Measurements from ENCODE around the gene CACNA1H. TPM values are rescaled to one million over a fixed set of nuclear protein-coding genes. Genes with fewer than 3 reads are reported as not detected.

CACNA1H gene
- total and polyA plus RNA-seq, 3 donors from 2014 or later = 41.1 to 69.0 (median 55.9) TPM

DNA sequence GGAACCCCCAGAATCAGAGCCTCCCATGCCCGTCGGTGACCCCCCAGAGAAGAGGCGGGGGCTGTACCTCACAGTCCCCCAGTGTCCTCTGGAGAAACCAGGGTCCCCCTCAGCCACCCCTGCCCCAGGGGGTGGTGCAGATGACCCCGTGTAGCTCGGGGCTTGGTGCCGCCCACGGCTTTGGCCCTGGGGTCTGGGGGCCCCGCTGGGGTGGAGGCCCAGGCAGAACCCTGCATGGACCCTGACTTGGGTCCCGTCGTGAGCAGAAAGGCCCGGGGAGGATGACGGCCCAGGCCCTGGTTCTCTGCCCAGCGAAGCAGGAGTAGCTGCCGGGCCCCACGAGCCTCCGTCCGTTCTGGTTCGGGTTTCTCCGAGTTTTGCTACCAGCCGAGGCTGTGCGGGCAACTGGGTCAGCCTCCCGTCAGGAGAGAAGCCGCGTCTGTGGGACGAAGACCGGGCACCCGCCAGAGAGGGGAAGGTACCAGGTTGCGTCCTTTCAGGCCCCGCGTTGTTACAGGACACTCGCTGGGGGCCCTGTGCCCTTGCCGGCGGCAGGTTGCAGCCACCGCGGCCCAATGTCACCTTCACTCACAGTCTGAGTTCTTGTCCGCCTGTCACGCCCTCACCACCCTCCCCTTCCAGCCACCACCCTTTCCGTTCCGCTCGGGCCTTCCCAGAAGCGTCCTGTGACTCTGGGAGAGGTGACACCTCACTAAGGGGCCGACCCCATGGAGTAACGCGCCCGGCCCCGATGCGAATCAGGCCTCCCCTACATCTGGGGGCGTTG lies 68.1 kb downstream of the CACNA1H start:
- DNase-seq = no peak
- H3K4me3 ChIP-seq = no peak overlapping the region
- intact Hi-C loops (cut with DNase I; ENCODE audit: low total_unique reads) = no loop called here
- TF ChIP-seq POLR2A (IDR thresholded peaks at IDR 0.05) = no peak
- TF ChIP-seq, protein P1, sequence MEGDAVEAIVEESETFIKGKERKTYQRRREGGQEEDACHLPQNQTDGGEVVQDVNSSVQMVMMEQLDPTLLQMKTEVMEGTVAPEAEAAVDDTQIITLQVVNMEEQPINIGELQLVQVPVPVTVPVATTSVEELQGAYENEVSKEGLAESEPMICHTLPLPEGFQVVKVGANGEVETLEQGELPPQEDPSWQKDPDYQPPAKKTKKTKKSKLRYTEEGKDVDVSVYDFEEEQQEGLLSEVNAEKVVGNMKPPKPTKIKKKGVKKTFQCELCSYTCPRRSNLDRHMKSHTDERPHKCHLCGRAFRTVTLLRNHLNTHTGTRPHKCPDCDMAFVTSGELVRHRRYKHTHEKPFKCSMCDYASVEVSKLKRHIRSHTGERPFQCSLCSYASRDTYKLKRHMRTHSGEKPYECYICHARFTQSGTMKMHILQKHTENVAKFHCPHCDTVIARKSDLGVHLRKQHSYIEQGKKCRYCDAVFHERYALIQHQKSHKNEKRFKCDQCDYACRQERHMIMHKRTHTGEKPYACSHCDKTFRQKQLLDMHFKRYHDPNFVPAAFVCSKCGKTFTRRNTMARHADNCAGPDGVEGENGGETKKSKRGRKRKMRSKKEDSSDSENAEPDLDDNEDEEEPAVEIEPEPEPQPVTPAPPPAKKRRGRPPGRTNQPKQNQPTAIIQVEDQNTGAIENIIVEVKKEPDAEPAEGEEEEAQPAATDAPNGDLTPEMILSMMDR (IDR thresholded peaks at IDR 0.05) = no peak
- peaks cover 2% of the 10 kb centered on the region for H3K4me1 ChIP-seq
- no peak overlapping the region for H3K27ac ChIP-seq
- WGBS, 2 donors = 83 to 89% methylated on average over 36 to 48 of the region's 48 CpGs
- H3K27me3 ChIP-seq = no peaks in the 10 kb centered on the region
- H3K9me3 ChIP-seq = no peaks in the 10 kb centered on the region
- H3K36me3 ChIP-seq (ENCODE audit: low read depth, missing control alignments) = no peaks in the 10 kb centered on the region

DNA sequence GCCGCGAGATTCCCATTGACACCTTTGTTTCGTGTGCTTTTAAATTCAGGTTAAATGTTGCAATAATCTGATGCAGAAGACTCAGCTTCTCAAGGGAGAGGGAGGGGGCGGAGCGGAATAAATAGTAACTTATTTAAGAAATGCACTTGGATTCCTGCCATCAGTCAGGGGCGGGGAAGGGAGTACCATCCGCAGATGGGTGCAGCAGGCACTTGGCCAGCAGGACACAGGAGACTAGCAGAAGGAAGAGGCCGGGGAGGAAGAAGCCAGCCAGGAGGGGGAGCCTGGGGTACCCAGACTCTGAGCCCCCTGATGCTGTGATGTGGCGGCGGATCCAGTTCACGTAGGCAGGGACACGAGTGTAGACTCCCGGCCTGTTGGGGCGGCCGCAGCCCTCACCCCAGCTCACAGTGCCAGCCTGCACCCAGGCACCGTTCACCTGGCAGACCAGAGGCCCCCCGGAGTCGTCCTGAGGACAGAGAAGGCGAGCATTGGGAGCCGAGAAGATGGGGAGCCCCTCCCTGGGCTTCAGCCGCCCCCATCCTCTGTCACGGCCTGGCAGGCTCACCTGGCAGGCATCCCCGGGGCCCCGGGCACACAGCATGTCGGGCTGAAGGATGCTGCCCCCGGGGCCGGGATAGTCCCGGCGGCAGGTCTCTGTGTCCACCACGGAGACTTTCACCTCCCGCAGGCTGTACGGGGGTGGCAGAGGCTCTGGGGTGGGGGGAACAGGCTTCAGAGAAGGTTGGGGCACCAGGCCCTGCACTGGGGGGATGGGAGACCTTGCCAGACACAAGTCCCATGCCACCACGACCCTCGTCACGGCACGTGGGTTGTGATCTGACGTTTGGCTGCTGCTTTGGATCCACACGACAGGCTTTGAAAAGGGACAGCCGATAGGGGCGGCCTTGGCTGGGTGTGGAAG lies 69.0 kb downstream of the CACNA1H start:
- no peaks in the 10 kb centered on the region for H3K27me3 ChIP-seq
- 79 to 83% methylated on average over 24 to 40 of the region's 40 CpGs for WGBS, 2 donors
- no peak overlapping the region for H3K4me3 ChIP-seq
- no peaks in the 10 kb centered on the region for H3K9me3 ChIP-seq
- intact Hi-C loops (cut with DNase I; ENCODE audit: low total_unique reads) = no loop called here
- H3K4me1 ChIP-seq = peaks cover 3% of the 10 kb centered on the region
- no peaks in the 10 kb centered on the region for H3K36me3 ChIP-seq (ENCODE audit: low read depth, missing control alignments)
- DNase-seq = peak; percentile 72
- no peak overlapping the region for H3K27ac ChIP-seq
- TF ChIP-seq, protein P1 (IDR thresholded peaks at IDR 0.05) = no peak
- TF ChIP-seq POLR2A (IDR thresholded peaks at IDR 0.05) = no peak

DNA sequence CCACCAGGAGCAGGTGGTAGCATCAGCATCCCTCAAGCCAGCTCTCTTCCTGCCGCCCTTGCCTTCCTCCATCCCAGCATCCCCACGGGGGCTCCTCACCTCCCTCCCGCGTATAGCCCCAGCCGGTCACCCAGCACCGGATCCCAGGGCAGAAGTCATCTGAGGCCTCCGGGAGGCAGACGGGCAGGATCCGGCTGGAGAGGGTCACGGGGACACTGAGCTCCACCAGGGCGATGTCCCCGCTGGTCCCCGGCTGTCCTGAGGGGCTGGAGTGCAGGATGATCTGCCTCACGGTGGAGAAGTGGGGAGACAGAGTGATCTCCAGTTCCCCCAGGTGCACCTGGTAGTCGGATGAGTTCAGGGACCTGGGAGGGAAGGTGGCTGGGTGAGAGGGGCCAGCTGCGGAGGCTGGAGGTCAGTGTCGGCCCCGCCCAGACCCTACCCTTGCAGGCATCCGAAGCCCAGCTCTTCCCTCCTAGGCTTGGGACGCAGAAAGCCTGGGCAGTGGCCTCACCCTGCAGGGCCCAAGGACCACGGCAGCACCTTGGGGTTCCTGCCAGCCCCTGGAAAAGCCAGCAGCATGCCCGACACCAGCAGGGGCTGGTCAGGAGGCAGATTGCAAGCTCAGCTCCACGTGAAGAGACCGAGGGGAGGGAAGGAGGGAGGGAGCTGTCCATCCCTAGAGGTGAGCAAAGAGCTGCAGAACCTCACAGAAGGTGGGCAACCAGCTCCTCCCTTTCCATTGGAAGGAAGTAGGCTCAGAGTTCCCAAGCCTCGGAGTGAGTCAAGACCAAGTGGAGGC lies 69.8 kb downstream of the CACNA1H start:
- no peak for DNase-seq
- TF ChIP-seq POLR2A (IDR thresholded peaks at IDR 0.05) = no peak
- TF ChIP-seq, protein P1 (IDR thresholded peaks at IDR 0.05) = no peak
- 66 to 87% methylated on average over 11 to 25 of the region's 25 CpGs for WGBS, 2 donors
- H3K27ac ChIP-seq = no peak overlapping the region
- intact Hi-C loops (cut with DNase I; ENCODE audit: low total_unique reads) = no loop called here
- no peaks in the 10 kb centered on the region for H3K36me3 ChIP-seq (ENCODE audit: low read depth, missing control alignments)
- H3K27me3 ChIP-seq = no peaks in the 10 kb centered on the region
- H3K4me3 ChIP-seq = no peak overlapping the region
- peaks cover 3% of the 10 kb centered on the region for H3K4me1 ChIP-seq
- no peaks in the 10 kb centered on the region for H3K9me3 ChIP-seq

DNA sequence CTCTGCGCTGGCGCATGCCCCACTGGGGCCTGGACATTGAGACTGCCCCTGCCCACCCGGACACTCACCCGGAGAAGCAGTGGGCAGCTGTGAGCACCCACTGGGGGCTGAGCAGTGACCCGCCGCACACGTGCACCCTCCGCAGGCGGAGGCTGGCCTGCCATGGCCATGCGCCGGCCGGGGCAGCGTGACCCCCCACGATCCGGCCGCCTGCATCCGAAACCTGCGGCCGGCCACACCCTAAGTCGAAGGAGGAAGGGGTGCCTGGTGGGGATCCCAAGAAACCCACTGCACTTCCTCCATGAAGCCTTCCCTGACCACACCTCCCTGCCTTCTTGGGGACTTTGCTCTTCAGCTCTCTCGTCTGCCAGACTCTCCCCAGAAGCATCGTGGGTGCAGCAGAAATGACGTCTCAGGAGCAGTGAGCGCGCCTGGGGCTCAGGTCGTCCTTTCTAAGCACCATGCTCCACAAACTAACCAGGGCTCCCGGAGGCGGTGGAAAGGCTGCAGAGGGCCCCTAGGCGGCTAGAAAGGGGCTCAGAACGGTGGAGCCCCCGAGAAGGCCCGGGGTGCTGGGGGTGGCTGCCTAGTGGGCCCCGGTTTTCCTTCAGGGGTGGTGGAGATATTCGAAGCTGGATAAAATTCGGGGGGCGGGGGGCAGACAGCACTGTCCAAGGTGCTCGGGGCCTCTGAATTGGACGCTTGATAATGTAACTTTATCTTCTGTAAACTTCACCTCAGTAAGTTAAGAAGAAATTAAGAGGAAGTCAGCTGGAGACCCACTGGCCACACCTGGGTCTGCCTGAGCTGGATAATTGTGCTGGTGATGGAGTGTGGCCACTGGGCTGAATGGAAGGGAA lies 70.7 kb downstream of the CACNA1H start:
- TF ChIP-seq POLR2A (IDR thresholded peaks at IDR 0.05) = no peak
- TF ChIP-seq, protein P1 (IDR thresholded peaks at IDR 0.05) = no peak
- intact Hi-C loops (cut with DNase I; ENCODE audit: low total_unique reads) = no loop called here
- WGBS, 2 donors = 90% methylated on average over 20 to 38 of the region's 38 CpGs
- Histone ChIP-seq H3K9me3 (no peaks in the 10 kb centered on the region), H3K4me1 (peaks cover 3% of the 10 kb centered on the region), H3K4me3 (no peak overlapping the region), H3K27me3 (no peaks in the 10 kb centered on the region), H3K27ac (no peak overlapping the region), H3K36me3 (ENCODE audit: low read depth, missing control alignments) (no peaks in the 10 kb centered on the region)
- DNase-seq = no peak

Data from testis (tissue), 3 donors.